GM03348 (cell line): Measurements from ENCODE around the gene FHIT.

ENCODE experiments used
- DNase-seq: peaks from one replicate; pipeline ENCODE4 v3.0.0; 2012; ENCODE audit warnings: low spot score

FHIT gene

GRCh38 chr3:59793976-59794375, 1457.3 kb downstream of the FHIT start:
- no peak for DNase-seq

- DNase-seq: no peak
Observed at GRCh38 chr3:59791774-59792308, 1459.4 kb downstream of the FHIT start.

GRCh38 chr3:59790241-59790640, 1461.0 kb downstream of the FHIT start:
- DNase-seq: no peak

GRCh38 chr3:59788801-59789200, 1462.5 kb downstream of the FHIT start:
- DNase-seq: no peak

- no peak for DNase-seq
Observed at GRCh38 chr3:59788133-59788532, 1463.1 kb downstream of the FHIT start.

- DNase-seq: no peak
Observed at GRCh38 chr3:59786374-59786773, 1464.9 kb downstream of the FHIT start.

GRCh38 chr3:59784164-59784563, 1467.1 kb downstream of the FHIT start:
- no peak for DNase-seq

GRCh38 chr3:59783468-59783988, 1467.7 kb downstream of the FHIT start:
- DNase-seq: no peak

GRCh38 chr3:59782664-59783063, 1468.6 kb downstream of the FHIT start:
- no peak for DNase-seq

- DNase-seq: no peak
Observed at GRCh38 chr3:59780209-59780608, 1471.0 kb downstream of the FHIT start.

- no peak for DNase-seq
Observed at GRCh38 chr3:59779260-59779659, 1472.0 kb downstream of the FHIT start.

- no peak for DNase-seq
Observed at GRCh38 chr3:59777667-59778077, 1473.6 kb downstream of the FHIT start.

GRCh38 chr3:59777066-59777465, 1474.2 kb downstream of the FHIT start:
- DNase-seq: no peak

GRCh38 chr3:59775761-59776325, 1475.4 kb downstream of the FHIT start:
- no peak for DNase-seq

- DNase-seq: no peak
Observed at GRCh38 chr3:59775106-59775505, 1476.1 kb downstream of the FHIT start.

- peak; percentile 75 for DNase-seq
Observed at GRCh38 chr3:59774634-59775033, 1476.6 kb downstream of the FHIT start.

- no peak for DNase-seq
Observed at GRCh38 chr3:59774000-59774399, 1477.3 kb downstream of the FHIT start.

- no peak for DNase-seq
Observed at GRCh38 chr3:59772416-59773408, 1478.5 kb downstream of the FHIT start.

GRCh38 chr3:59771768-59772181, 1479.5 kb downstream of the FHIT start:
- DNase-seq: peak; percentile 72

- DNase-seq: no peak
Observed at GRCh38 chr3:59769127-59769750, 1482.0 kb downstream of the FHIT start.

GRCh38 chr3:59766200-59766872, 1484.9 kb downstream of the FHIT start:
- DNase-seq: peak; percentile 77

GRCh38 chr3:59764171-59764570, 1487.1 kb downstream of the FHIT start:
- DNase-seq: peak; percentile 24
